GM19035 (cell line): Measurements from ENCODE around the gene SEPTIN8.
A peak's percentile ranks its signal among the peaks of the same experiment; 100 is the strongest.

Experiments
- ATAC-seq: cut with Tn5 transposase; IDR thresholded peaks from one replicate; pipeline ENCODE4 v1.9.1; 2021; ENCODE audit not compliant: unreplicated experiment

Gene SEPTIN8

DNA sequence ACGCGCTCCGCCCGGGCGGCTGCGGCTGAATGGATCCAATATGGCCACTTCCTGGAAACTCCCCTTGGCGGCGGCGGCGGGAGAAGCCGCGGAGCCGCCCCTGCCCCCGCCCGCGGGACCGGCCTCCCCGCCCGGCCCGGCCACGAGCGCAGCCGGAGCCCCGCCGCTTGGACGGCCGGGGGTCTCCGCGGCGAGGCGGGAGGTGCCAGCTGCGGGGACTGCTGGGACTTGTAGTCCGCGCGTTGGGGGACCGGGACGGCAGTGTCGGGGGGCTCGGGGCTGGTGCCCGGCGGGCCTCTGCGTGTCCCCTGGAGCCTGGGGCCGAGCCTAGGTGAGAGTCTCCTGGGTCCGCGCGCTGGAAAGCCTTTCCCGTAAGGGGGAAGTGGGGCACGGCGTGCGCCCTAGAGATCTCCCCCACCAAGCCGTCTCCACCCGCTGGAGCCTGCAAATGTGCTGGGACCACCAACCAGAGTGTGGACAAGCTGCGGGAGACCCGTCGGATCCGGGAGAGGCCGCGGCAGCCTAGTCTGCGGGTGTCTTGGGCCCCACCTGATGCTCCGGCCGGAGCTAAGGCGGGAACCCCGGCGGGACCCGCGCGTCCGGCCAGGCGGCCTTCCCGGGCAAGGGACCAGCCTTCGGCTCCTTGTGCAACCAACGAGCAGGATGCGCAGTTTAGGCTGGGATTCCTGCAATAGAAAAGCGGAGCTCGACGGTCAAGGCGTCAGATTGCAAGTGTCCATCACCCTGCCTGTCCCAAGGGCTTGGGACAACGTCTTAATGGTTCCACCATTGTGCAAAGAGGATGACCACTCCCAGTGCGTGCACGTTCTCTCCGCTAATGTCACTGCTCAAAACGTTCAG, at the start of gene SEPTIN8:
SEPTIN8 (minus strand) TSS at position 31 of the 861 bp plus-strand sequence. CDS start 102 bp downstream, outside the sequence.
- peak; percentile 63 for ATAC-seq

DNA sequence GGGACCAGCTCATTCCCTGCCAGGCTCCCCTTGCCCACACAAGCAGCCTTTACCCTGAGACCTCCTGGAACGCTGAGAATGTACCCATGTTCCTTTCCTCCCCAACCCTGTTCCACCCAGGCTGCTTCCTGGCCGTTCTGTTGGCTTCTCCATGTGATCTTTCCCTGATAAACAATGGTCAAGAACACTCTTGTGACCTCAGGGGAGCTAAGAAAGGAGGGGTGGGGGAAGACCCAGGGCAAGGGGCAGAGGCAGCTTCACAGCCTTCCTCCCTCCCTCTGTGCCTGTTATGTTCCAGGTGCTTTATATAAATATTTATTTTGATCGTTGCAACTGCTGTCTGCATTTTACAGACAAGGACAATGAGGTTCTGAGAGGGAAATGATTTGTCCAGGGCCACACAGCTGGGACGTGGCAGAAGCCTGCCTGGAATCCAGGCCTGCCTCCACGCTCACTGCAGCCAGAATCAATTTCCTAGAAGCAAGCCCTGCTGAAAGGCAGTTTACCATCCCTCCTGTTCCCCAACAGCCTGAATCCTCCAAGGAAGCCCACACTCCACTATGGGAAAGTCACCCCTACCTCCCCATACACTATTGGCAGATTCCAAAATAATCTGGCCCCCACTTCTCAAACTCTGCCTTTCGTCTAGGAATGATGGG, 49.5 kb upstream of the SEPTIN8 start:
- no peak for ATAC-seq

DNA sequence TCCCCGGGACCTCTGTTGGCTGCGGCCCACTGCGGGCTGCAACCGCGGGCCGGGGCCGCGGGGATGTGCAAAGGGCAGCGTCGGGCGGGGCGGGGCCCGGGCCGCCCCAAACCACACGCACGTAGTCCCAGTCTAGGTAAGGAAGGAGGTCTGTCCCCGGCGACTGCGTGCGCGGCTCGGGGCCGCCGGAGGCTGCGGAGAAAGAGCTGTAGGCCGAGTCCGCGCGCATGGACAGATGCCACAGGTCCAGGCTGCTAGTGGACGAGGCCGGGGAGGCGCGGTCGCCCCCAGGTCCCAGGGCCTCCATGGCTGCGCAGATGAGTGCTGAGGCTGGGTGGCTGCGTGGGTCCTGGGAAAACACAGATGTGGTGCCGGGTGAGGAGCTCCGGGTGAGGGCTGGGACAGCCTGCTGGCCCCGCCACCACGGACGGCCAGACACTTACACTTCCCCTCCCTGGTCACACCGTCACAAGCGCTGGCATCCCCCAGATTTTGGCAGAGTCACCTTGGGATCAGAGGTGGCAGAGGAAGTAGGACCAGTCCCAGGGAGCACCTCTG, 48.9 kb upstream of the SEPTIN8 start:
- ATAC-seq = no peak

- no peak for ATAC-seq
Measured at GRCh38 chr5:132825033-132825833, 48.2 kb upstream of the SEPTIN8 start.

- no peak for ATAC-seq
Measured at GRCh38 chr5:132824426-132824825, 47.4 kb upstream of the SEPTIN8 start.

DNA sequence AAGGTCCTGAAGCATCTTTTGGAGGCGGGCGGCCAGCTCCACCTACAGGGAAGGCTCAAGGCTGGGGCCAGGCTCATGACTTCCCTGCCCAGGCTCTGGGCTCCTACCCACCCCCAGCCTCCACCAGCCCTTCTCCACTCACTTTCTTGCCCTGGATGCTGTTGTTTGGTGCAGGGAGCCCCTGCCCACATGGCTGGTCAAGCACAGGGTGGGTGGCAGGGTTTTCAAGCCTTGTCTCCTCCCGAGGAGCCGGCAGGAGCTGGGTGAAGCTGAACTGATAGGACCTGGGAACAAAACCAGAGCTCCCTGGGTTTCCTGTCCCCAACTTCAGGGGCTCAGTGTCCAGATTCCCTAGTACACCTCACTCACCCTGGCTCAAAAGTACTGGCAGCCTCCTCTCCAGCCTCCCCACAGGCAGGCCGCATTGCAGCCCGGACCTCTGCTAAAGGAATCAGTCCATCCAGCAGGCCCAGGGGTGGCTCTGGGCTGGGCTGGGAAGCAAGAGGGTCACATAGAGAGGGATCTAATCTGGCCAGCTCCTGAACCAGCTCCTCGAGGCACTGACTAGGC, 46.5 kb upstream of the SEPTIN8 start:
- no peak for ATAC-seq

DNA sequence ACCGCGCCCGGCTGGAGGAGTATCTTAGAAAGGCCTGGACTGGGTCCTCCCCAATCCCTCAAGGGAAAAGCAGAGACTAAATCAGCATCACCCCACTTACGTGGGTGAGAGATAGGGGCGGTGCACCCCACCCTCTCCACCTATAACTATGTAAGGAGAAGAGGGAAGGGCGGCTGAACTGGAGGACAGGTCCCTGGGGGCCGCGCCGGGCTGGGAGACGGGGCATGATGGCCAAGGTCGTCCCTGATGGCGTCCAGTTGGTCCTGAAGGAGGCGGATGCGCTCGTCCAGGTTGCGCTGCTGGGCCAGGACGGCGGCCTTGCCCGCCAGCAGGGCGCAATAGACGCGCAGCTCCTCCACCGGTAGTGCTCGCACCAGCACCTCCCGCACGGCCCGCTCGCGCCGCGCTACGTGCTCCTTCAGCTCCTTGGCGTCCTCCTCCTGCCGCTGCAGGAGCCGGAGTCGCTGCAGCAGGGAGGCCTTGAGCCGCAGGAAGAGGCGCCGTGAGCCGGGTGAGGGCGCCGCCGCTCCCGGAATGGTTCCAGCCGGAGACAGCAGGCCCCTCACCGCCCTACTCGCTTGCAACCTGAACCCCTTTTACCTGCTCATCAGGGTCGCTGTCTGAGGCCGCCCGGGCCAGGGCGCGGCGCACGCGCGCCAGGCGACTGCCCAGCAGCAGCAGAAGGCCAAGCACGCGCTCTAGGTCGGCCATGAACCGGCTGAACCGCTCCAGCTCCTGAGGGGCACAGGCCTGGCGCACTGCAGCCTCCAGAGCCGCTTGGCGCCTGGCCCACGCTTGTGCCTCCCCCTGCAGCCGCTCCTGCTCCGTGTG, 45.8 kb upstream of the SEPTIN8 start:
- ATAC-seq = no peak

- ATAC-seq = no peak
Measured at GRCh38 chr5:132821791-132822190, 44.8 kb upstream of the SEPTIN8 start.

- ATAC-seq = no peak
Measured at GRCh38 chr5:132821350-132821749, 44.3 kb upstream of the SEPTIN8 start.

DNA sequence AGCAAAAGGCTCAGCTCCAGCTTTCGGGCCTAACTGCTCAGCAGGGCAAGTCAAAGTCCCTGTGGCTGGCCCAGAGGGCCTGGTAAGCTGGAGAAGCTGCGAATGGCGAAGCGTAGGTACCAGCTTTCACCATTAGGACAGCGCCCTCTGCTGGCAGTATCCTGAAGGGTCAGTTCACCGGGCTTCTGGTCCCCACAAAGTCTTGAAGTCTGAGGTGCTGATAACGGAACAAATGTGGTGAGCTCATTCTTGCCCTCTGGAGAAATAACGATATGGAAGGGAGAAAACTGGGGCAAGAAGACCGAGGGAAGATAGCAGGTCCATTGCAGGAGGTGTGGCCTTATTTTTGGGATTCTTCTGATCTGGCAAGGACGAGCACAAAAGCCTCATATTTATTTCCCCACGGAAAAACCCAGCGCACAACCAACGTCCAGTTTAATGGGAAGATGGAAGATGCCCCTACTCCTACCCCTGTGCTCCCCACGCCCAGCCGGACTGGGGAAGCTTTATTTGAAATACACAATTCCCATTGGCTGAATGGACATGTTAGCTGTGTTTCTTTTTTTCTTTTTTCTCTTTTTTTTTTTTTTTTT, 43.2 kb upstream of the SEPTIN8 start:
- peak; percentile 90 for ATAC-seq

DNA sequence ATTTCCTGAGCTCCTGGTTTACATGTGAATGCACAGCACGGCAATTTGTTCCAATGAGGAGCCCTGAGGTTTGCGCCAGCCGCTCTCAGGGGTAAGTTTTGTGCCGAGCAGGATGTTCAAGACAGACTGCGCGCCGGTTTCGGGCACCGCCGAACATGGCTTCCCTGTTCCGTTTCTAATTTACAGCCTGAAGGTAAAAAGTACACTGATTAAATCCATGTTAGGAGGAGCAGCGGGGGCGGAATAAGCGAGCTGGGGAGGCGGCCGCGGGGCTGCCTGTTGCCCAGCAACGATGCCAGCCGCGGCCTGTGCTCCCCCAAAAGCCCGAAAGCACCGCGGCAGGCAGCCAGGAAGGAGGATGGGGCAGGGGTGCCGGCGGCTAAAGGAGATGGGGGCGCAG, 42.4 kb upstream of the SEPTIN8 start:
- no peak for ATAC-seq

GRCh38 chr5:132817011-132817410, 40.0 kb upstream of the SEPTIN8 start:
- no peak for ATAC-seq

DNA sequence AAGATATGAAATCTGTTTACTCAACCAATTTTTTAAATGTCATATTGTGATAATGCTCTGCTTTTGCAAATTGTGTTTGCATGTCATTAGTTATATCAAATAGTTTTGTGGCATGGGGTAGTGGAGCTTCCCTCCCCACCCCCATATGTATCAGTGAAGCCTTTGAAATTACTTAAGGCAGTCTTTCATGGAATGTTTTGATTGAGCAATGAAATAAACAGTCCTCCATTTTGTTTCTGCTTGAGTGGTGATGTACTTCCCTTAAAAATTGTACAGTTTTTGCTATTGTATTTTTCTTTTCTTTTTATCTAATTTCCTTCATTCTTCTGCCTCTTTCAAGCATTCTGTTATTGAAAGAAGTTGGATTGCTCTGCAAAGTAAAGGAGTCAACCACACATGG, 39.5 kb upstream of the SEPTIN8 start:
- ATAC-seq = no peak

DNA sequence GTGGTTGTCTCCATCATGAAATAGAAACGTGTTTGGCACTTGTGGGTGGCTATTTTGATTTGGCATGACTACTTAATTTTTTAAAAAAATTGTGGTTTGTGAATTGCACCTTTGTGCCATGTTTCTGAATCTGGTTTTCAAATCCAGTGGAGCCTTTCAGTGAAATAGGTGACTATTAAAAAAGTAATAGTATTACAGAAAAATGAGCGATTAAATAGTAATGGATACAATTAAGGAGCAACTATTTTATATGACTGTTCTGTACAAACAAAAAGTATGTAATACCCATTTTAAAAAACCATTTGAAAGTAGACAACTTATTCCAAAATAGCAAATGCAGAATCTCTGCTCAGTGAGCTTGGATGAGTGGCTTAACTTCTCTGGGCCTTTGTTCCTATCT, 39.0 kb upstream of the SEPTIN8 start:
- ATAC-seq = no peak

DNA sequence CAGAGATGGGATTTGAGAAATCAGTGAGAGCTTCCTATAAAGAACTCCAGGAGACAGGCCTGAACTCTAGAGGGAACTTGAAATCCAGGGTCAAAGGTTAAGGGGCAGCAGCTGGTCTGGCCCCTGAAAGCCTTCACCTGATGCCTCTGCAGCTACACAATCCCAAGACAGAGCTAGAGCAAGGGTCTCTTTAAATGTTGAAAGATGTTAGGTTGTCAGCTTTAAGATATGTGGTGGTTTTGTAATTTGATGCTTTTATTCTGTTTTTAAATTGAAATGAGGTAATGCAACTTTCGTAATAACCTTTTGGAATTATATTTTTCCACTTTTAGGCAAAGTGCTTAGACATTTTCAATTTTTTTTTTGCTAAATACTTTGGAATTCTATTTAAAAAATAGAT, 38.4 kb upstream of the SEPTIN8 start:
- no peak for ATAC-seq

DNA sequence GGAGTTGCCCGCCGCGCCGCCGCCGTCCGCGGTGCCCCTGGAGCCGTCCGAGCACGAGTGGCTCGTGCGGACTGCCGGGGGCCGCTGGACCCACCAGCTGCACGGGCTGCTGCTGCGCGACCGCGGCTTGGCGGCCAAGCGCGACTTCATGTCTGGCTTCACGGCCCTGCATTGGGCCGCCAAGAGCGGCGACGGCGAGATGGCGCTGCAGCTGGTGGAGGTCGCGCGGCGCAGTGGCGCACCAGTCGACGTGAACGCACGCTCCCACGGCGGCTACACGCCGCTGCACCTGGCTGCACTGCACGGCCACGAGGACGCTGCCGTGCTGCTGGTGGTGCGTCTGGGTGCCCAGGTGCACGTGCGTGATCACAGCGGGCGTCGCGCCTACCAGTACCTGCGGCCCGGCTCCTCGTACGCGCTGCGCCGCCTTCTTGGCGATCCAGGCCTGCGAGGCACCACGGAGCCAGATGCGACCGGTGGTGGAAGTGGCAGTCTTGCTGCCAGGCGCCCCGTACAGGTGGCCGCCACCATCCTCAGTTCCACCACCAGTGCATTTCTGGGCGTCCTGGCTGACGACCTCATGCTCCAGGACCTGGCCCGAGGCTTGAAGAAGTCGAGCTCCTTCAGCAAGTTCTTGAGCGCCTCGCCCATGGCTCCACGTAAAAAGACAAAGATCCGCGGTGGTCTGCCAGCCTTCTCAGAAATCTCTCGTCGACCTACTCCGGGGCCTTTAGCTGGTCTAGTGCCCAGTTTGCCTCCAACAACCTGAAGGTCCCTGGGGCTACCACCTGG, 37.7 kb upstream of the SEPTIN8 start:
- ATAC-seq = no peak

GRCh38 chr5:132813599-132814502, 36.8 kb upstream of the SEPTIN8 start:
- no peak for ATAC-seq
